Stomach (tissue), 4 donors: ENCODE measurements around the gene PIK3CB.

Experiments
- EP300 ChIP-seq: sonication (generic); formaldehyde crosslinking; IDR thresholded peaks from one replicate; pipeline ENCODE4 v1.6.1; 2017; ENCODE audit warnings: antibody characterized with exemption
- POLR2A ChIP-seq, 4 donors: fragments of 450-650 bp; IDR thresholded peaks; one replicate each; pipeline ENCODE4 v1.6.1; 2016; ENCODE audit warnings: antibody characterized with exemption in 4 of 4, control low read depth in 2 of 4, mild to moderate bottlenecking in 1 of 4, moderate library complexity in 1 of 4
- POLR2AphosphoS5 ChIP-seq, 3 donors: sonication (generic); formaldehyde crosslinking; IDR thresholded peaks; one replicate each; pipeline ENCODE4 v1.6.1; 2016; ENCODE audit warnings: antibody characterized with exemption in 3 of 3
- TF ChIP-seq, protein P1 (sequence below), 7 experiments: fragments of 450-650 bp in 4 of 7; fragments of 200-600 bp in 3 of 7; sonication (generic) in 3 of 7; IDR thresholded peaks; one replicate each; pipeline ENCODE4 v1.5.1; 2016 to 2019; ENCODE audit warnings: antibody characterized with exemption in 7 of 7, control low read depth in 2 of 7, mild to moderate bottlenecking in 1 of 7

DNA sequence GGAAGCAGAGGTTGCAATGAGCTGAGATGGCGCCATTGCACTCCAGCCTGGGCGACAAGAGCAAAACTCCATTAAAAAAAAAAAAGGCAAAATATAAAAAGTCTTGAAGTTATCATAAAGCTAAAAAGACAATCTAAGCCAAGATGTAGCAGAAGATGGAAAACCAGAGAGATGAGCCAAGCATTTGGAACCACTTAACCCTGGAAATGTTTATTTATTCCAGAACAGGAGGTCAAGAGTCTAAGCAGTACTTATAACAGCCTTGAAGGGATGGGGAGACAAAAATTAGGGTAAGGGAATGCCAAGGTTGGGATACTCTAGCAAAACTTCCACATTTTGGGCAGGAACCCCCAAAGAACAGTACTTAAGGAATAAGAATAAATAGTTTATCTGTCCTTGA, 196.1 kb downstream of the PIK3CB start:
- TF ChIP-seq, protein P1, sequence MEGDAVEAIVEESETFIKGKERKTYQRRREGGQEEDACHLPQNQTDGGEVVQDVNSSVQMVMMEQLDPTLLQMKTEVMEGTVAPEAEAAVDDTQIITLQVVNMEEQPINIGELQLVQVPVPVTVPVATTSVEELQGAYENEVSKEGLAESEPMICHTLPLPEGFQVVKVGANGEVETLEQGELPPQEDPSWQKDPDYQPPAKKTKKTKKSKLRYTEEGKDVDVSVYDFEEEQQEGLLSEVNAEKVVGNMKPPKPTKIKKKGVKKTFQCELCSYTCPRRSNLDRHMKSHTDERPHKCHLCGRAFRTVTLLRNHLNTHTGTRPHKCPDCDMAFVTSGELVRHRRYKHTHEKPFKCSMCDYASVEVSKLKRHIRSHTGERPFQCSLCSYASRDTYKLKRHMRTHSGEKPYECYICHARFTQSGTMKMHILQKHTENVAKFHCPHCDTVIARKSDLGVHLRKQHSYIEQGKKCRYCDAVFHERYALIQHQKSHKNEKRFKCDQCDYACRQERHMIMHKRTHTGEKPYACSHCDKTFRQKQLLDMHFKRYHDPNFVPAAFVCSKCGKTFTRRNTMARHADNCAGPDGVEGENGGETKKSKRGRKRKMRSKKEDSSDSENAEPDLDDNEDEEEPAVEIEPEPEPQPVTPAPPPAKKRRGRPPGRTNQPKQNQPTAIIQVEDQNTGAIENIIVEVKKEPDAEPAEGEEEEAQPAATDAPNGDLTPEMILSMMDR (IDR thresholded peaks at IDR 0.05) = no peak
- TF ChIP-seq POLR2AphosphoS5 (IDR thresholded peaks at IDR 0.05) (no peak), POLR2A (IDR thresholded peaks at IDR 0.05) (no peak), EP300 (no peak)
